Stimulated activated naive CD8-positive, alpha-beta T cell treated with anti-CD3 and anti-CD28 coated beads, Interleukin-15, amount 100 ng/mL, for 72 hours (primary cell): ENCODE measurements around the gene RFTN1.
A peak's percentile ranks its signal among the peaks of the same experiment; 100 is the strongest.

Experiments used
- ATAC-seq: fragments of 150-1000 bp; cut with Tn5 transposase; 2 replicates; pipeline ENCODE4 v1.10.0; 2021; ENCODE audit warnings: mild to moderate bottlenecking, moderate library complexity
- DNase-seq, 2 donors: peaks; one replicate each; pipeline ENCODE4 v3.0.0; 2021 to 2022
- H3K27ac Mint-ChIP-seq, 2 donors: one replicate each; pipeline ENCODE4 v1.8.0; 2022; ENCODE audit warnings: mild to moderate bottlenecking in 2 of 2, mixed read lengths in 2 of 2, moderate library complexity in 2 of 2
- H3K27me3 Mint-ChIP-seq: one replicate; pipeline ENCODE4 v1.8.0; 2022; ENCODE audit warnings: mixed read lengths
- H3K4me1 Mint-ChIP-seq: one replicate; pipeline ENCODE4 v1.8.0; 2022; ENCODE audit warnings: mild to moderate bottlenecking, mixed read lengths
- H3K4me3 Mint-ChIP-seq, 2 donors: one replicate each; pipeline ENCODE4 v1.8.0; 2022; ENCODE audit warnings: mild to moderate bottlenecking in 2 of 2, mixed read lengths in 2 of 2, moderate library complexity in 1 of 2
- H3K9me3 Mint-ChIP-seq, 2 donors: one replicate each; pipeline ENCODE4 v1.8.0; 2022; ENCODE audit warnings: mixed read lengths in 2 of 2

The RFTN1 gene

DNA sequence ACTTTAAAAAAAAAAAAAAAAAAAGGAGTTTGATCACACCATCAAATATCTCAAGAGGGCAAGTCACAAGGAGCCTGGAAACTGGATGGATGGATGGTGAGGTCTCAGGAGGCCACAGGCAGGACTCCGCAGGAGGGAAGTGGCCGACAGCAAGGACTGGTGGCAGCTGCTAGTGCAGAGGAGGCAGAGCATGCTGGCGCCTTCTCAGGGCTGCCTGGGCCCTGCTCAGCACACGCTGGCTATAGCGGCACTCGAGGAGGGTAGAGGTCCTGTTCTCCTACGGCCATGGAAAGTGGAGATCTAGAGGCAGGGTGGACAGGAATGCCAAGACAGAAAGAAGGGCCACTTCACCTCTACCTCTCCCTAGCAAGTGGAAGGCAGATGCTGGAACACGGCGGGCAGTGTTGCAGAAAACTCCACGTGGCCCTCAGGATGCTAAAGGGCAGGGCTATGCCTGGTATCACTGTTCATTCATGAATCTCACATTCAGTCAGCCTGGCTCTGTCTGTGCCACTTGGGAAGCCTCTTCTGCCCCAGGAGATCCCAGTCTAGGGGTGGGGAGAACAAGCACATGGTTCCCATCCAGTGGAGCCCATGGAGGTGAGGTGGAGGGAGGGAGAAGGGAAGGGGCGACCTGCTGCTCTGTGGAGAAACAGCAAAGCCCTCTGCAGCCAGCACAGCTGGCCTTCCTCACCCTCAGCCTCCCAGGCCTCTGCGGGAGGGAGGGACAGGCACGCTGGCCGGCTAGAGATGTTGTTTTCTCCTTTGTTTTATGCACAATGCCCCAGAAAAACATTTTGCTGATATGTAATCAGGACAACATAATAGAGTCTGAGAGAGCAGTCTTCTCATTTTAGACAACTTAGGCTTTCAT lies 177.5 kb downstream of the RFTN1 start:
- H3K27ac Mint-ChIP-seq, result peak overlapping the region in 1 of 2 donors; percentile 79
- H3K27me3 Mint-ChIP-seq, result no peaks in the 10 kb centered on the region
- peaks cover 73% of the 10 kb centered on the region for H3K4me1 Mint-ChIP-seq
- DNase-seq, result no peak
- ATAC-seq, result no peak
- no peak overlapping the region for H3K4me3 Mint-ChIP-seq
- H3K9me3 Mint-ChIP-seq, result peaks cover 19 to 22% of the 10 kb centered on the region in 2 donors

DNA sequence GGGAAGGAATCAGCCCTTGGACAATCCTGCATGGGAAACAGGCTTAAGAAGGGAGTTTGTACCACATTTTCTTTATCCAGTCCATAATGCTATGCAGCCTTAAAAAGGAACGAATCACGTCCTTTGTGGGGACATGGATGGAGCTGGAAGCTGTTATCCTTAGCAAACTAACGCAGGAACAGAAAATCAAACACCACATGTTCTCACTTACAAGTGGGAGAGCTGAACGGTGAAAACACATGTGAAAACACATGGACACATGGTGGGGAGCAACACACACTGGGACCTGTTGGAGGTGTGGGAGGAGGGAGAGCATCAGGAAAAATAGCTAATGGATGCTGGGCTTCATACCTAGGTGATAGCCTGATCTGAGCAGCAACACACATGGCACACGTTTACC lies 178.2 kb downstream of the RFTN1 start:
- DNase-seq, result no peak
- no peaks in the 10 kb centered on the region for H3K27me3 Mint-ChIP-seq
- ATAC-seq, result no peak
- peak overlapping the region; percentile 36 to 79 for H3K27ac Mint-ChIP-seq
- no peak overlapping the region for H3K4me3 Mint-ChIP-seq
- peaks cover 19 to 22% of the 10 kb centered on the region in 2 donors for H3K9me3 Mint-ChIP-seq
- peaks cover 67% of the 10 kb centered on the region for H3K4me1 Mint-ChIP-seq

DNA sequence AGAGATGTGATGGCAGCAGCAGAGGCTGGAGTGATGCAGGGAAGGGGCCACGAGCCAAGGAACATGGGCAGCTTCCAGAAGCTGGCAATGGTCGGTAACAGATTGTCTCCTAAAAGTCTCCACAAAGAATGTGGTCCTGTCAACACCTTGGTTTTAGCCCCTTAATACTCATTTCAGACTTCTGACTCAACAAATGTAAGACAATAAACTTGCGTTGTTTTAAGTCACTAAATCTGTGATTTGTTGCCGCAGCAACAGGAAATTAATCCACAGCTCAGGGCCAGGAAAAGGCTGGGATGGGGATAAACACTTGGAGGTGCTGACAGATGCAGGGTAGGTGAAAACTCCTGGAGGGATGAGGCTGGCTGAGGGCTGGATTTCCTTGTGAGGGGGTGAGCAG lies 178.6 kb downstream of the RFTN1 start:
- no peak for DNase-seq

DNA sequence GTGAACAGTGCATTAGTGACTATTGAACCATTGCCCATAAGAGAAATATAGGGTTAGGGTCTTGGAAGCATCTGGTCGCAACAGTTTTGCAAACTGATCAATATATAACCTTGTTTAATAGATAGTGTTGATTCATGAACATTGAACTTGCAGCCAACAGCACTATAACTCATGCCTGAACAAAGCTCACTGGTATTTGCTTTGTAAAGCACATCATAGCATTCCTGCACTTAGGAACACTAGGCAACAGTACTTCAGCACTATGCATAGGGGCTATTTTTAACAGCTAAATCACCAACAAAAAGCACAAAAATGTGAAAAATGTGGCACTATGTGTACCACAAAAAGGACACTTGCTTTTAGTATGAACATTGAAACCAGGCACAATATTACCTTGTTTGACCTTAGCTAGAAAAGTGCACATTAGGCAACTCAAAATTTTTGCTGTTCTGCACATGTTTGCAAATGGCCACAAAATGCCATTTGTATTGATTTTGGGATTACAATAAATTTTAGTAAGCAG lies 180.5 kb downstream of the RFTN1 start:
- Mint-ChIP-seq H3K27ac (no peak overlapping the region), H3K27me3 (no peaks in the 10 kb centered on the region), H3K4me1 (peaks cover 43% of the 10 kb centered on the region), H3K4me3 (no peak overlapping the region), H3K9me3 (peaks cover 19 to 22% of the 10 kb centered on the region in 2 donors)
- DNase-seq, result no peak
- ATAC-seq, result no peak

More for the DNA sequence above, 178.6 kb downstream of the RFTN1 start:
- no peak overlapping the region for H3K4me3 Mint-ChIP-seq
- H3K9me3 Mint-ChIP-seq, result peaks cover 19 to 22% of the 10 kb centered on the region in 2 donors
- H3K27me3 Mint-ChIP-seq, result no peaks in the 10 kb centered on the region
- peak overlapping the region; percentile 75 to 84 for H3K27ac Mint-ChIP-seq
- no peak for ATAC-seq
- H3K4me1 Mint-ChIP-seq, result peaks cover 62% of the 10 kb centered on the region

DNA sequence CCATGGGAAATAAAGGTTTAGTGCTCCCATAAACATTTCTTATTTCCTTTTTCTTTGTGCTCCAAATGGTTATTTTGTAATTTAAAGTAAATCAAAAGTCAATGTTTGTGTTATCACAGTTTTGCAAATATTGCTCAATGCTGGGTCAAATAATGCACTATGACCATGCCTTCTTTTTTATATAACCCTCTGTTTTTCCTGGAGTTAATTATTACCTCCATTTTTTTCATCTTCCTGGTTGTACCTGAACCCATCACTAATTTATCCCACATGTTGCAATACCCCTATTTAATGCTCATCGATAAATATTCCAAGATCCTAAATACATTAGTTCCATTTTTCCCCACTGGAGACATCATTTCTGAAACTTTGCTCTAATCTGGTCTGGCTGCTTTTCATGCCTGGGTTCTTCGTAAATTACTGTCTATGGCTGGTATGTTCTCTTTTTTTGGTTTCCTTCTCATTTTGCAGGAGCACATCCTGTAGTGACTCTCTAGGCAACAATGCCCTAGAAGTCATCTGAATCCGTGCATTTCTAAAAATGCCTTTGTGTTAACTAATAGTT lies 182.1 kb downstream of the RFTN1 start:
- Mint-ChIP-seq H3K27ac (no peak overlapping the region), H3K27me3 (no peaks in the 10 kb centered on the region)

DNA sequence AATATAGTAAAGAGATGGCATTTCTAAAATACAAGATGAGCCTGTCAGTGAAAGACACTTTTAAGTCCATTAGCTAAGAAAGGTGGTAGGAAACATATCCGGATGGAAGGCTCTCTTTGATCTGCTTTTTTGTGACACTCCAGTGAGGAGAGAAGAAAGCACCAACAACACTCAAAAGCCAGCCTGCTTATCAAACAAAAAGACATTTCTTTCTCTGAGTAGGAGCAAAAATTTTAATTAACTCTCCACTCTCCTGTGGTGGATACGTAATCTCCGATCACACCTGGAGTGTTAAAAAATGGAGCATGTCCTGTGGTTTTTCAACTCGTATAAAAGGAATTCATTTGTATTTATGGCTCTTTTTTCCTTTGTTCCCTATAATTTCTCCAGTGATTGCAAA lies 183.1 kb downstream of the RFTN1 start:
- Mint-ChIP-seq H3K27ac (no peak overlapping the region), H3K4me1 (peaks cover 39% of the 10 kb centered on the region), H3K9me3 (peaks cover 19 to 22% of the 10 kb centered on the region in 2 donors), H3K4me3 (no peak overlapping the region), H3K27me3 (no peaks in the 10 kb centered on the region)
- DNase-seq (no peak), ATAC-seq (no peak)

More for the DNA sequence above, 182.1 kb downstream of the RFTN1 start:
- no peak for ATAC-seq
- peaks cover 19 to 22% of the 10 kb centered on the region in 2 donors for H3K9me3 Mint-ChIP-seq
- DNase-seq, result no peak
- peaks cover 37% of the 10 kb centered on the region for H3K4me1 Mint-ChIP-seq
- no peak overlapping the region for H3K4me3 Mint-ChIP-seq

DNA sequence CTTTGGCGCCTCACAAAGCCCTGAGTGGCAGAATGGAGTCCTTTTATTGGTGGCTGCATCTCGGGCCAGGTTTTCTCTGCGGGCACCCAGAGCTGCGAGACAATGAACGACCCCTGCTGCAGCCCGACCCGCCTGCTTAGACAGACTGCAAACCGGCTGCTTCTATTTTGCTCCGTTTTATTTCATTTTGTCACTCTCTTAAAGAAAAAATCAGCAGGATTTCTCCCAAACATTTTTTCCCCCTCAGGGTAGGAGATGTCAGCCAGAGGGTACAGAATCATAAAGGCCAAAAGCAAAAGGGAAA lies 183.7 kb downstream of the RFTN1 start:
- H3K4me1 Mint-ChIP-seq, result peaks cover 39% of the 10 kb centered on the region
- peaks cover 19 to 21% of the 10 kb centered on the region in 2 donors for H3K9me3 Mint-ChIP-seq
- ATAC-seq (no peak), DNase-seq (no peak)
- no peak overlapping the region for H3K4me3 Mint-ChIP-seq
- no peaks in the 10 kb centered on the region for H3K27me3 Mint-ChIP-seq
- peak overlapping the region in 1 of 2 donors; percentile 44 for H3K27ac Mint-ChIP-seq

DNA sequence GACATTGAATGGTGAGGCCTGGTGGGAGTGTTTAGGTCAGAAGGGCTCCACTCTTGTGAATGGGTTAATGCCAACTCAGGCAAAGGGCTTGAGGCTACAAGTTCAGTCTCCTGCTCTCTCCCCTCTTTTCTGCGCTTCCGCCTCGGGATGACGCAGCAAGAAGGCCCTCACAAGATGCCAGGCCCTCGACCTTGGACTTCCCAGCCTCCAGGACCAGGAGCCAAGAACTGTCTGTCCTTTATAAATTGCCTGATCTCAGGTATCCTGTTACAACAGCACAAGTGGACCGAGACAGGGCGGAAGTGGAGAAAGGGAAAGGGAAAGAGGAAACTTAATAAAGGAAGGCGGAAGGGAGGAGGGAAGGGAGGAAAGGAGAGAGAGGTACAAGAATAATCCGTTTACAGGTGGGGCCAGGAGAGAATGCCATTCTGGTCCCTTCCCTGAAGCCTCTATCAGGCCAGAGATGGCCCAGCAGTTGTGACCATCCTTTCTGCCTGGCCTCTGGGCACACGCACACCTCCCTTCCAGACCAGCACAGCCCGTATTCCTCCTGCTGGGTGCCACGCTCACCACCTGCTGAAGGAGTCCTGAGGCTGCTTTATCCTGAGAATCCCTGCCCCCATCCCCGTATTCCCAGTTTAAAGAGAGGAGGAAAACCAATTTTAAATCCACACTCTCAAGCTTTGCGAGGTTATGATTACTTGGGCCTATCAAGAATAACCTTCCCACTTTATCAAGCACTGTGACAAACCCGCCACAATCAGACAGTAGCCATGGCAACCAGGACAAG lies 184.3 kb downstream of the RFTN1 start:
- Mint-ChIP-seq H3K4me1 (peaks cover 39% of the 10 kb centered on the region), H3K27me3 (no peaks in the 10 kb centered on the region), H3K4me3 (peak overlapping the region in 1 of 2 donors; percentile 10), H3K27ac (peak overlapping the region; percentile 3 to 60), H3K9me3 (peaks cover 17 to 19% of the 10 kb centered on the region in 2 donors)
- ATAC-seq, result no peak
- peak in 1 of 2 donors; percentile 7 for DNase-seq

DNA sequence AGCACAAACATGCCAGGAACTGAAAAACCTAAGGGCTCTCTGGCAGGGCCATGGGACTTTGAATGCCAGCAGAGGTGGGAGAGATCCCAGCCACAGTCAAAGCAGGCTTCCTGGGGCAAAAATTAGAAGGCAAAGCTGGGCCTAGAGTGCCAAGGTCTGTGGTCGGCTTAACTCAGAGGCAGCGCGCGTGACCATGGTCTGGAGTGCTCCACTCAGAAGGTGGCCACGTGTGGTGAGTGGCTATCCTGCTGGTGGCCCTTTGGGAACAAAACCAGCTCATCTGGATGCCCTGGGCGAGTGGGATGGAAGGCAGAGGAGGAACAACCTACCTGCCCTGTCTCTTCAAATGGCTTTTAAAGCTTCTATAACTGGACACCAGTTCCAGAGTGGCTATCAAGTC lies 185.4 kb downstream of the RFTN1 start:
- no peaks in the 10 kb centered on the region for H3K27me3 Mint-ChIP-seq
- peaks cover 17 to 19% of the 10 kb centered on the region in 2 donors for H3K9me3 Mint-ChIP-seq
- DNase-seq (peak in 1 of 2 donors; percentile 8), ATAC-seq (no peak)
- H3K4me3 Mint-ChIP-seq, result no peak overlapping the region
- peaks cover 47% of the 10 kb centered on the region for H3K4me1 Mint-ChIP-seq
- peak overlapping the region; percentile 4 to 68 for H3K27ac Mint-ChIP-seq

DNA sequence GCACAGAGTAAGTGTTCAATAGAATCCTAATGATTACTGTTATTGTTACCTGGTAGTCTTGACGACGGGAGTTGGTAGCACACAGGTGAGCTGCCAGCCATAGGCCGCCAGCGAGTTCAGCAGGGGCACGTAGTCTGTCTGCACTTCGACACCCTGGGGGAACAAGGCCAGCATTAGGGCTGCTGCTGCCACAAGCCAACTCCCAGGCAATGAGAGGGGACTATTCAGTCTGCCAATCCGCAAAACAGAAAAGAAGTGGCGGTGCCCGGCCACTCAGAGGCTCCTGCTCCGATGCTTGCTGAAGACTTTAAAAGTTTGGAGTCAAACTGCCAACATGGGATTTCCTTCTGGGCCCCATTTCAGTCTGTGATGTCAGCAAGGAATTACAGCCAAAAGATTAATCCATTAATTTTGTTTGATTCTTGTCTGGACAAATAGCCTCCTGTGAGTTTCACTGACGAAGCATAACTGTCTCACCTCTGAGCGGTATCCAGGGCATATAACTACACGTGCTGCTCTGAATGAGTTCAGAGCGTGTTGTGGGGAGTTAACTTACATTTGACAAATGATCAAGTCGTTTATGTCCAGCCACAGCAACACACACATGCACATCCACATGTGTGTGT lies 186.7 kb downstream of the RFTN1 start:
- ATAC-seq (no peak), DNase-seq (peak in 1 of 2 donors; percentile 6)
- Mint-ChIP-seq H3K4me1 (peaks cover 48% of the 10 kb centered on the region), H3K4me3 (no peak overlapping the region), H3K9me3 (peaks cover 7% of the 10 kb centered on the region in 2 donors), H3K27me3 (no peaks in the 10 kb centered on the region), H3K27ac (peak overlapping the region; percentile 68 to 94)

DNA sequence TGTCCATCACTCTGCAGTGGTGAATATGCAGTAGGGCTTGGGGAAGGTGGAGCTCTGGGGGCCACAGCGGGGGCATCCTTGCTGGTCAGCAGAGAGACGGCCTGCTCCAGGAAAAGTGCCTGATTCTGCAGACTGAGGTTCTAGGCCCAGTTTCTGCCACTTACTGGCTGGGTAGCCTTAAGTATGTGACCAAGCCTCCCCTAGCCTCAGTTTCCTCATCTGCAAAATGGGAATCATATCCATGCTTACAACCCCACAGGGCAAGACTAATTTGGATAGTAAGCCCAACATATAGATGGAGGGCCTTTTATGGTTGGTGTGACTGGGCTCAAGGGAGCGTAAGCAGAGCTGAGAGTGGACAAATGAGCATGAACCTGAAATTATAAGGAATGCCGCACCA lies 187.6 kb downstream of the RFTN1 start:
- Mint-ChIP-seq H3K4me1 (peaks cover 57% of the 10 kb centered on the region), H3K9me3 (no peaks in the 10 kb centered on the region), H3K27me3 (no peaks in the 10 kb centered on the region), H3K27ac (peak overlapping the region in 1 of 2 donors; percentile 77), H3K4me3 (no peak overlapping the region)
- no peak for DNase-seq
- no peak for ATAC-seq

DNA sequence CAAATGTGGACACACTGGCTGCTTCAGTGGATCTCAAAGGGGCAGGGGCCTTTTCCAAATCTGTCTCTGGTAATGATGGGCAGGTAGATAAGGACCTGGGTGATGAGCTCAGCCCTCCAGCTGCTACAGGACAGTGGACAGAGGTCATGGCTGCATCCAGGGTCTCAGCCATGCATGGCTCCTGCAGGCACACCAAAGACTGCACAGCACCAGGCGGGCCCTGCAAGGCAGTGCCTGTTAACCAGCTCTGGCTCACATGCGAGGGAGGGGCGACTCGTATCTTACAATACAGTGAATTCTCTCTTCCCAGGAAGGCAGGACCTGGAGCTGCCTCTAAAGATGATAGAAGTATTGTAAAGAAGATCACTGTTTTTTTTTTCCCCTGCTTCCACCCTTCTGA lies 189.8 kb downstream of the RFTN1 start:
- H3K9me3 Mint-ChIP-seq, result no peaks in the 10 kb centered on the region
- peak overlapping the region in 1 of 2 donors; percentile 21 for H3K4me3 Mint-ChIP-seq
- ATAC-seq (no peak), DNase-seq (peak in 1 of 2 donors; percentile 6)
- H3K27me3 Mint-ChIP-seq, result no peaks in the 10 kb centered on the region
- H3K4me1 Mint-ChIP-seq, result peaks cover 79% of the 10 kb centered on the region
- no peak overlapping the region for H3K27ac Mint-ChIP-seq

DNA sequence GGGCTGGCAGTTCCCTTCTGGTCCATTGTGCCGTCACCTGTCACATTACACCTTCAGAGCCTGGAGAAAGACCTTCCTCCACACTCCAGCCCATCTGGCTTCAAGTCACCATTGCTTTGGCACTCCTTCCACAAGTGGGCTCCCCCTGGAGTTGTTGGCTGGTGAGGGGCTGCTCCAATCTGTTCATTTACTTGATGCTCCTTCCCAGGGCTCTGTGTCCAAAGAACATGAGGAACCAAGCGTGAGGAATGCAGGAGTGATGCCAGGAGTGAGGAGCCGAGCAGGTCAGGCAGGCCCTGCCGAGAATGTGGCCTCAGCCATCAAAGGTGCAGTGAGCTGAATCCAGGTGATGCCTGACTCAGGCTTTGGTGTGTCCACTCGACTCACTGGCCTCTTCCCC lies 191.3 kb downstream of the RFTN1 start:
- ATAC-seq (no peak), DNase-seq (no peak)
- H3K9me3 Mint-ChIP-seq, result no peaks in the 10 kb centered on the region
- H3K4me3 Mint-ChIP-seq, result no peak overlapping the region
- no peaks in the 10 kb centered on the region for H3K27me3 Mint-ChIP-seq
- H3K4me1 Mint-ChIP-seq, result peaks cover 94% of the 10 kb centered on the region
- peak overlapping the region; percentile 68 to 70 for H3K27ac Mint-ChIP-seq

DNA sequence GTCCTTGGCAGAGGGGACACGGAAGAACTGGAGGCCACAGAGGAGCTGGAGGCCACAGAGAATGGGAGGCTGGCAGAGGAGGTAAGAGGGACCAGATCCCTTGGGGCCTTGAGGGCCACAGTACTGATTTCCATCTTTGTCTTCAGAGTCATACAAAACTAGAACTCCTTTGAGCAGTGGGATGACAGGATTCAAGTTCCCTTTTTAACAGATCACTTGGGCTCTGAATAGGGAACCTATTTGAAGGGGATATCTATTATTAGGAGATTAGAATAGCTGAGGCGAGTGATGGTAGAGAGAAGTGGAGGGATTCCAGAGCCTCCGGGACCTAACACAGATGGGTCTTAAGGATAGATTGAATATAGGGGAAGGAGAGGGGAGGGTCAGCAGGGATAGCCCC lies 192.8 kb downstream of the RFTN1 start:
- peak in 1 of 2 donors; percentile 7 for DNase-seq
- ATAC-seq, result no peak
- Mint-ChIP-seq H3K27me3 (no peaks in the 10 kb centered on the region), H3K4me3 (no peak overlapping the region), H3K27ac (peak overlapping the region; percentile 89 to 90), H3K4me1 (peaks cover 97% of the 10 kb centered on the region), H3K9me3 (no peaks in the 10 kb centered on the region)

DNA sequence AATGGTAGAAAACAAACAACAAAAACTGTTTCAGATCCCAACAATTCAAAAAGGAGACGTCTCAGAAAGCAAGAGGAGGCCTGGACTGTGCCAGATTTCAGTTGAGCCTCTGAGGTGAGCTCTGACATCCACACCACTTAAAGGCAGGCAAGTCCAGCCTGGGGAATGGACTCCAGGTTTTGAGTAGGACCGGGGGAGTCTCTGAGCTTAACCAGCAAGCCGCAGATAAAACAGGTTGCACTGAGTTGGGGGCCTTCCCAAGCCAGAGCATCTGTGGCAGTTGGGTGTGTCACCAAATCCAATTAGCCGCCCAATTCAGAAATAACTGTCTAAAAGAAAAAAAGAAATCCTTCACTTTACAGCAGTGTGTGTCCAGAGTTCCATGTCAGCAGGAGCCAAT lies 193.8 kb downstream of the RFTN1 start:
- Mint-ChIP-seq H3K4me3 (peak overlapping the region in 1 of 2 donors; percentile 40), H3K4me1 (peaks cover 97% of the 10 kb centered on the region), H3K27ac (peak overlapping the region; percentile 89 to 93), H3K27me3 (no peaks in the 10 kb centered on the region), H3K9me3 (no peaks in the 10 kb centered on the region)
- no peak for DNase-seq
- no peak for ATAC-seq
